NCI-H2171 (cell line): ENCODE results near the gene ZG16B.

Source experiments
- DNase-seq: peaks from one replicate; lab custom pipeline; 2025; lab: John Stamatoyannopoulos, UW

The ZG16B gene

GRCh38 chr16:2845116-2845515, 15.0 kb downstream of the ZG16B start:
- DNase-seq = no peak

GRCh38 chr16:2846511-2847310, 16.6 kb downstream of the ZG16B start:
- DNase-seq = no peak

- DNase-seq = no peak
These were observed 19.0 kb downstream of the ZG16B start for GRCh38 chr16:2848933-2849725.

GRCh38 chr16:2852003-2852730, 22.1 kb downstream of the ZG16B start:
- no peak for DNase-seq

GRCh38 chr16:2852731-2853507, 22.8 kb downstream of the ZG16B start:
- DNase-seq = no peak

- DNase-seq = no peak
These were observed 23.5 kb downstream of the ZG16B start for GRCh38 chr16:2853531-2854073.

GRCh38 chr16:2854700-2855309, 24.7 kb downstream of the ZG16B start:
- DNase-seq = no peak

GRCh38 chr16:2855536-2855935, 25.4 kb downstream of the ZG16B start:
- no peak for DNase-seq

GRCh38 chr16:2856061-2856670, 26.1 kb downstream of the ZG16B start:
- DNase-seq = no peak

GRCh38 chr16:2856686-2857450, 26.8 kb downstream of the ZG16B start:
- no peak for DNase-seq

- no peak for DNase-seq
These were observed 27.5 kb downstream of the ZG16B start, which contains the start of gene PRSS22 for GRCh38 chr16:2857451-2858244. PRSS22 (minus strand) TSS chr16:2858170; CDS start chr16:2858104, 66 bp downstream.

GRCh38 chr16:2858245-2859025, 28.3 kb downstream of the ZG16B start:
- DNase-seq = peak; percentile 24

GRCh38 chr16:2859686-2860265, 29.7 kb downstream of the ZG16B start:
- no peak for DNase-seq

GRCh38 chr16:2860826-2861567, 30.9 kb downstream of the ZG16B start:
- no peak for DNase-seq

GRCh38 chr16:2865651-2866050, 35.5 kb downstream of the ZG16B start:
- DNase-seq = no peak

GRCh38 chr16:2866431-2866830, 36.3 kb downstream of the ZG16B start:
- DNase-seq = no peak

- DNase-seq = no peak
These were observed 37.5 kb downstream of the ZG16B start for GRCh38 chr16:2867661-2867986.
